Coronary artery (tissue), 2 donors: ENCODE data around the gene GTF2F1.

Experiments used
- DNase-seq: peaks from one replicate; pipeline ENCODE4 v3.0.0-alpha.2; 2017; ENCODE audit warnings: low spot score
- H3K27ac ChIP-seq, 2 donors: fragments of 200-600 bp; sonication (generic); one replicate each; pipeline ENCODE4 v1.5.1; 2016 to 2019
- H3K4me3 ChIP-seq: fragments of 200-600 bp; sonication (generic); 2 replicates; pipeline ENCODE4 v1.5.1; 2016; ENCODE audit warnings: mild to moderate bottlenecking, moderate library complexity
- TF ChIP-seq, protein P1 (sequence below): fragments of 200-600 bp; sonication (generic); IDR thresholded peaks from one replicate; pipeline ENCODE4 v1.5.1; 2019; ENCODE audit warnings: antibody characterized with exemption

Gene GTF2F1

DNA sequence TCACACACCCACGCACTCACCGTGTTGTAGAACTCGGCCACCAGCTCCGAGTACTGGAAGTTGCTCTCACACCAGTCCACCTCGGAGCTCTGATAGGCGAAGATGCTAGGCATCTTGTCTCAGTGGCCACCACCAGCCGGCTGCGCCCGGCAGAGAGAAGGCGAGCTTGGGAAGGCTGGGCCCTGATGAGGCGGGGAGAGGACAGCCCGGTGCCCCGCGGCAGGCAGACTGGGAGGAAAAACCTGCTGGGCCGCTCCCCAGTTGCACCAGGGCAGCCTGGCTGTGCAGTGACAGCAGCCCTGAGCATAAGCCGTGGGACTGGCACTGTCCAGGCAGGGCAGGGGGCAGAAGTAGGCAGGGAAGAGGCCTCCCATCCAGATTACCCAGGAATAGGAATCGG lies 59.5 kb downstream of the GTF2F1 start, which contains the start of gene ACER1:
ACER1 (minus strand) TSS at position 174 of the 400 bp plus-strand sequence; CDS start at position 113, 61 bp downstream.
- DNase-seq = no peak
- TF ChIP-seq, protein P1, sequence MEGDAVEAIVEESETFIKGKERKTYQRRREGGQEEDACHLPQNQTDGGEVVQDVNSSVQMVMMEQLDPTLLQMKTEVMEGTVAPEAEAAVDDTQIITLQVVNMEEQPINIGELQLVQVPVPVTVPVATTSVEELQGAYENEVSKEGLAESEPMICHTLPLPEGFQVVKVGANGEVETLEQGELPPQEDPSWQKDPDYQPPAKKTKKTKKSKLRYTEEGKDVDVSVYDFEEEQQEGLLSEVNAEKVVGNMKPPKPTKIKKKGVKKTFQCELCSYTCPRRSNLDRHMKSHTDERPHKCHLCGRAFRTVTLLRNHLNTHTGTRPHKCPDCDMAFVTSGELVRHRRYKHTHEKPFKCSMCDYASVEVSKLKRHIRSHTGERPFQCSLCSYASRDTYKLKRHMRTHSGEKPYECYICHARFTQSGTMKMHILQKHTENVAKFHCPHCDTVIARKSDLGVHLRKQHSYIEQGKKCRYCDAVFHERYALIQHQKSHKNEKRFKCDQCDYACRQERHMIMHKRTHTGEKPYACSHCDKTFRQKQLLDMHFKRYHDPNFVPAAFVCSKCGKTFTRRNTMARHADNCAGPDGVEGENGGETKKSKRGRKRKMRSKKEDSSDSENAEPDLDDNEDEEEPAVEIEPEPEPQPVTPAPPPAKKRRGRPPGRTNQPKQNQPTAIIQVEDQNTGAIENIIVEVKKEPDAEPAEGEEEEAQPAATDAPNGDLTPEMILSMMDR = no peak
- H3K4me3 ChIP-seq = no peak within 1 kb of the TSS
- no peak within 1 kb of the TSS for H3K27ac ChIP-seq
